ENCODE measurements around the gene WDR81. TPM values are rescaled to one million over a fixed set of nuclear protein-coding genes. Genes with fewer than 3 reads are reported as not detected.
A peak's percentile ranks its signal among the peaks of the same experiment; 100 is the strongest.

WDR81 gene
- total and polyA plus RNA-seq, 2 experiments from 2014 or later: 9.5 to 23.1 TPM

DNA sequence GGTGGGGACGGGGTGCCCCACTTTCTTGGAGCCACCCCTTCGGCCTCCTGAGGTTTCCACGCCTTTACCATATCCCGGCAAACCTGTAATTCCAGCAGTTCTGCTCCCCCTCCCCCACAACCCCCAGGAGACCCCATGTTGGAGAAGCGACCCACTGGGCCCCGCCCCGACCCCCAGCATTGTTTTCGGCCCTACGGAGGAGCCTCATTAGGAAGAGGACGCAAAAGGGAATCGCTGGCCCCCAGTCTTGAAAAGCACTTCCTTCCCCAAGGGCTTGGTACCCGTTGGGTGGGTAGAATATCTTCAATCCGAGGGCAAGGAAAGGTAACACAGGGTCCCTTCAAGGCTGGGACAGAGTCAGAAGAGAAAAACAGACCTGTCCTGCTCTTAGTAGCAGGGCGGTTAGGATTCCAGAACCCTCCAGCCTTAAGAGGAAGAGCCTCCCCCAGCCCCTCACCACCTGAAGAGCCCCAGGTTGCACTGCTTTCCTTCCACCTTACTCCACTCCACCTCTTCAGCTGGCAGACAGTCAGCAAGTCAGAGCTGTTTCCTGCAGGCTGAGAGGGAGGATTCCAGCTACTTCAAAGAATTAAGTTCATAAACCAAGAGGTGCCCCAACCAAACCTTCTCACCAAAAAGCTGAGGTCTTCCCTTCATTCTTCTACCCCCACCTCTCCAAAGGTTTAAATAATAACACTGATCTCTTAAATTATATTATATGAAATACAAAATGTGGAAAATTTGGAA is 13.5 kb upstream of the WDR81 start:
- H3K36me3 ChIP-seq: no peaks in the 10 kb centered on the region
- DNase-seq (ENCODE audit: low read depth in 1 of 2, low spot score in 1 of 2): peak in 1 of 2 donors; percentile 49
- no peaks in the 10 kb centered on the region for H3K27me3 ChIP-seq
- peak overlapping the region; percentile 62 for H3K4me3 ChIP-seq
- H3K9me3 ChIP-seq (ENCODE audit: low read depth): no peaks in the 10 kb centered on the region
- no peak overlapping the region for H3K27ac ChIP-seq
- H3K4me1 ChIP-seq (ENCODE audit: low read depth): peaks cover 5% of the 10 kb centered on the region
- TF ChIP-seq, protein P1, sequence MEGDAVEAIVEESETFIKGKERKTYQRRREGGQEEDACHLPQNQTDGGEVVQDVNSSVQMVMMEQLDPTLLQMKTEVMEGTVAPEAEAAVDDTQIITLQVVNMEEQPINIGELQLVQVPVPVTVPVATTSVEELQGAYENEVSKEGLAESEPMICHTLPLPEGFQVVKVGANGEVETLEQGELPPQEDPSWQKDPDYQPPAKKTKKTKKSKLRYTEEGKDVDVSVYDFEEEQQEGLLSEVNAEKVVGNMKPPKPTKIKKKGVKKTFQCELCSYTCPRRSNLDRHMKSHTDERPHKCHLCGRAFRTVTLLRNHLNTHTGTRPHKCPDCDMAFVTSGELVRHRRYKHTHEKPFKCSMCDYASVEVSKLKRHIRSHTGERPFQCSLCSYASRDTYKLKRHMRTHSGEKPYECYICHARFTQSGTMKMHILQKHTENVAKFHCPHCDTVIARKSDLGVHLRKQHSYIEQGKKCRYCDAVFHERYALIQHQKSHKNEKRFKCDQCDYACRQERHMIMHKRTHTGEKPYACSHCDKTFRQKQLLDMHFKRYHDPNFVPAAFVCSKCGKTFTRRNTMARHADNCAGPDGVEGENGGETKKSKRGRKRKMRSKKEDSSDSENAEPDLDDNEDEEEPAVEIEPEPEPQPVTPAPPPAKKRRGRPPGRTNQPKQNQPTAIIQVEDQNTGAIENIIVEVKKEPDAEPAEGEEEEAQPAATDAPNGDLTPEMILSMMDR (IDR thresholded peaks at IDR 0.05; ENCODE audit: low read depth, low read length): no peak

DNA sequence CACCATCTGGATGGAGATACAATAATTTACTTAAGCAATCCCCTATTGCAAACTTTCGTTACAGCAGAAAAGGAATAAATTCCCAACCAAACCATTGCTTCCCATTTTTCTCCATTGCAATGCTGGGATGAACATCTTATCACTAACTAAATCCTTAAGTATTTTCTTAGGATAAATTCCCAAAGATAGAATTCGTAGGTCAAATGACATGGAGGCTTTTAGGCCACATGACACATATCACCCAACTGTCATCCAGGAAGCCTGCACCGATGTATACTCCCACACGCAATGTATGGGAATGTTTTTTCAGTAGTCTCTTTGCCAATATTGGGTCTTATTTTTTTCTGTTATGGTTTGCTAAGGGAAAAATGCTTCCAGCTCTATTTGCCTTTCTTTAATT is 12.7 kb upstream of the WDR81 start:
- peak in 1 of 2 donors; percentile 18 for DNase-seq (ENCODE audit: low read depth in 1 of 2, low spot score in 1 of 2)
- no peak overlapping the region for H3K4me3 ChIP-seq
- no peaks in the 10 kb centered on the region for H3K9me3 ChIP-seq (ENCODE audit: low read depth)
- no peaks in the 10 kb centered on the region for H3K27me3 ChIP-seq
- H3K27ac ChIP-seq: no peak overlapping the region
- peaks cover 5% of the 10 kb centered on the region for H3K4me1 ChIP-seq (ENCODE audit: low read depth)
- TF ChIP-seq, protein P1 (IDR thresholded peaks at IDR 0.05; ENCODE audit: low read depth, low read length): no peak
- no peaks in the 10 kb centered on the region for H3K36me3 ChIP-seq

DNA sequence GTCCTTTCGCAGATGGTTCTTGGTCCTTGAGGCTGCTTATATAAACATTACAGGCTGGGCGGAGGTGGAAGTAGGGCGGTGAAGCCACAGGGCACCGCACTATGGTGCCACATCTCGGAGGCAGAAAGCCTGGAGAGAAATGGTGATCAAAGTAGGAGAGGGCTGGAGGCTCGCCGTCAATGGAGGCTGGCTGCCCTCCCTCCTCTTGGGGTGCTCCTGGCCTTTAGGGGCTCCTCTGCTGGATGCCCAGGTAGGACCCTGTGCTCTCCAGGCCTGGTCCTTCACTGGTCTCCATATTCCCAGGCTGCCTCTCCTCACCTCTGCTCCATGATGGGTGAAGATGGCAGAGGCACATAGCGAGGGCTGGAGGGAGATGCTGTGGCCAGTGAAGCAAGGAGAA is 12.2 kb upstream of the WDR81 start:
- TF ChIP-seq, protein P1 (IDR thresholded peaks at IDR 0.05; ENCODE audit: low read depth, low read length): no peak
- Histone ChIP-seq H3K9me3 (ENCODE audit: low read depth) (no peaks in the 10 kb centered on the region), H3K27ac (no peak overlapping the region), H3K36me3 (no peaks in the 10 kb centered on the region), H3K4me1 (ENCODE audit: low read depth) (peaks cover 5% of the 10 kb centered on the region), H3K4me3 (no peak overlapping the region), H3K27me3 (no peaks in the 10 kb centered on the region)
- no peak for DNase-seq (ENCODE audit: low read depth in 1 of 2, low spot score in 1 of 2)

DNA sequence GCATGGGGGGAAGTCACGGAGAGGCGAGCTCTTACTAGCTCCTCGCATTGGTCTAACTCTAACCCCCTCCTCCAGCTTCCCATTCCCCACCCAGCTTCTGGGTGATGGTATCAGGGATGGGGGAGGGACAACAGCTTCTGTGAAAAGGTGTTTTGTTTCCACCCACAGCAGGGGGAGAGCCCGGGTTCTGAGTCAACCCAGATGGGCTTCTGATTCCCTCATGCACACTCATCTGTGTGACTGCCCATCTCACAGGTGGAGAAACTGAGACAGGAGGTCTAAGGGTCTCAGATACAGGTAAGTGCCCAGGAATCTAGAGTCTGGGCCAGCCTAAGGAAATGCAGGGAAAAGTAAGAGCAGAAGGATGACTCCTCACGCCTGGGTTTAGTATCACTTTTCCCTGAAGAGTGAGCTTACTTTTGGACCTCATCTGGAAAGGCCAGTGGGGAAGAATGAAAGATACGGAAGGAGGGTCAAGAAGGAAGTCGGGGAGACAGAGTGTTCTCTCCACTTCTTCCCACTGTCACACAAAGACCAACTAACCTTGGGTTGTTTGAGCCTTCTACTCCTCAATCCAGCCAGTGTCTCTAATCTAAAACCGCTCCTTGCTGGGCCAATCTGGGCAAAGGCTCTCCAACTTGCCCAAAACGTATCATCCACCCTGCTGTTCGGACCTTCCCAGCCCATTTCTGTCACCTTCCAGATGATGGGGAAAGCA is 11.2 kb upstream of the WDR81 start:
- TF ChIP-seq, protein P1 (IDR thresholded peaks at IDR 0.05; ENCODE audit: low read depth, low read length): no peak
- H3K27me3 ChIP-seq: no peaks in the 10 kb centered on the region
- H3K4me1 ChIP-seq (ENCODE audit: low read depth): peaks cover 9% of the 10 kb centered on the region
- H3K4me3 ChIP-seq: no peak overlapping the region
- H3K36me3 ChIP-seq: no peaks in the 10 kb centered on the region
- peak overlapping the region; percentile 97 for H3K27ac ChIP-seq
- no peak for DNase-seq (ENCODE audit: low read depth in 1 of 2, low spot score in 1 of 2)
- H3K9me3 ChIP-seq (ENCODE audit: low read depth): no peaks in the 10 kb centered on the region

DNA sequence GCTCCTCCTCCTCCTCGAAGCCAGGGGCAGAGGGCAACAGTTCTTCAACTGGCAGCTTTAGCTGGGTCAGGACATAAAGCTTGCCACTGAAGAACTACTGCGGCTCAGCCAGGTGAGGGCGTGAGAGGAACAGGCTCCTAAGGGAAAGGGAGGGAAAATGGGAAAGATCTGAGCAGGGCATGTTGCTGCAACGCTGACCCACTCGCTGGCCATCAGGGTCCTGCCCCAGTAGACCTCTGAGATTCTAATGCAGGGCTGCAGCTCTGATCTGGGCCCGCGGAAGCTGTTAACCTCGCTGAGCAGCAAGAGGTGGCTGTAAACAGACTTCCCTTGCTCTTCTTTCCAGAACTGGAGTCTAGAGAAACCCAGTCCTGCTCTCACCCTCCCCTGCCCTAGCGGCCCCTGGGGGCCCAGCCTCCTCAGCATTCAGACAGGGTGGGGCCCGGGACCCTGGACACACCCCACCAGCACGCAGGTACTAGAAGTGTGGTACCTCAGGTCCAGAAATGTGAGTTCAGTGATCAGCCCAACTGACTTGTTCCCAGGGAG is 10.6 kb upstream of the WDR81 start:
- H3K27ac ChIP-seq: peak overlapping the region; percentile 97
- no peaks in the 10 kb centered on the region for H3K36me3 ChIP-seq
- H3K4me1 ChIP-seq (ENCODE audit: low read depth): peaks cover 10% of the 10 kb centered on the region
- TF ChIP-seq, protein P1 (IDR thresholded peaks at IDR 0.05; ENCODE audit: low read depth, low read length): peak; percentile 43
- H3K9me3 ChIP-seq (ENCODE audit: low read depth): no peaks in the 10 kb centered on the region
- H3K4me3 ChIP-seq: peak overlapping the region; percentile 93
- DNase-seq (ENCODE audit: low read depth in 1 of 2, low spot score in 1 of 2): peak; percentile 61 to 70
- H3K27me3 ChIP-seq: no peaks in the 10 kb centered on the region

Data from cardiac muscle cell (in vitro differentiated cells and primary cell).